OCI-LY3 (cell line): ENCODE data around the gene CIITA.

Experiments
- H2AFZ ChIP-seq: fragments of 200-600, 300-600 bp; shearing (Covaris generic); 2 replicates; pipeline ENCODE4 v1.6.0; 2014; ENCODE audit warnings: antibody characterized with exemption, low read depth, low read length
- H3K27ac ChIP-seq: fragments of 200-600, 300-600 bp; sonication (generic); 2 replicates; pipeline ENCODE4 v1.5.1; 2014; ENCODE audit warnings: mild to moderate bottlenecking, low read length, moderate library complexity, mixed read lengths
- H3K27me3 ChIP-seq: fragments of 200-600, 300-600 bp; sonication (generic); 2 replicates; pipeline ENCODE4 v1.6.1; 2014; ENCODE audit warnings: low read depth, low read length, mixed read lengths
- H3K36me3 ChIP-seq: fragments of 200-600, 300-600 bp; sonication (generic); replicated peaks from 2 replicates; pipeline ENCODE3; 2014; ENCODE audit warnings: low read depth, low read length, mixed read lengths
- H3K4me1 ChIP-seq: fragments of 300-600, 200-600 bp; sonication (generic); 2 replicates; pipeline ENCODE4 v1.6.1; 2014; ENCODE audit warnings: low read length, mixed read lengths
- H3K4me2 ChIP-seq: fragments of 200-600, 300-600 bp; sonication (generic); 2 replicates; pipeline ENCODE4 v1.6.1; 2014; ENCODE audit warnings: low read length, mixed read lengths
- H3K4me3 ChIP-seq: fragments of 300-600, 200-600 bp; sonication (generic); 2 replicates; pipeline ENCODE4 v1.5.1; 2014; ENCODE audit warnings: antibody characterized with exemption, mild to moderate bottlenecking, low read length, moderate library complexity
- H3K79me2 ChIP-seq: fragments of 300-600, 200-600 bp; shearing (Covaris generic); 2 replicates; pipeline ENCODE4 v1.6.1; 2014; ENCODE audit warnings: mild to moderate bottlenecking, low read length, mixed read lengths
- H3K9ac ChIP-seq: fragments of 300-600, 200-600 bp; shearing (Covaris generic); 2 replicates; pipeline ENCODE4 v1.6.0; 2014; ENCODE audit warnings: mild to moderate bottlenecking, low read length, moderate library complexity
- H3K9me3 ChIP-seq: fragments of 200-600, 300-600 bp; shearing (Covaris generic); 2 replicates; pipeline ENCODE4 v1.6.1; 2014; ENCODE audit warnings: low read length, mixed read lengths; ENCODE audit not compliant: insufficient read depth
- H4K20me1 ChIP-seq: fragments of 200-600, 300-600 bp; sonication (generic); 2 replicates; pipeline ENCODE4 v1.6.1; 2016; ENCODE audit warnings: low read length, mixed read lengths; ENCODE audit not compliant: insufficient read depth
- EZH2phosphoT487 ChIP-seq: fragments of 200-600 bp; shearing (Covaris generic); IDR thresholded peaks from 2 replicates; pipeline ENCODE4 v1.6.1; 2018; ENCODE audit warnings: antibody characterized with exemption, mixed run types, low read depth
- TF ChIP-seq, protein P1 (sequence below): fragments of 200-600, 300-600 bp; sonication (generic); IDR thresholded peaks from 2 replicates; pipeline ENCODE4 v1.5.1; 2014; ENCODE audit warnings: antibody characterized with exemption, low read length, low read depth

The CIITA gene

DNA sequence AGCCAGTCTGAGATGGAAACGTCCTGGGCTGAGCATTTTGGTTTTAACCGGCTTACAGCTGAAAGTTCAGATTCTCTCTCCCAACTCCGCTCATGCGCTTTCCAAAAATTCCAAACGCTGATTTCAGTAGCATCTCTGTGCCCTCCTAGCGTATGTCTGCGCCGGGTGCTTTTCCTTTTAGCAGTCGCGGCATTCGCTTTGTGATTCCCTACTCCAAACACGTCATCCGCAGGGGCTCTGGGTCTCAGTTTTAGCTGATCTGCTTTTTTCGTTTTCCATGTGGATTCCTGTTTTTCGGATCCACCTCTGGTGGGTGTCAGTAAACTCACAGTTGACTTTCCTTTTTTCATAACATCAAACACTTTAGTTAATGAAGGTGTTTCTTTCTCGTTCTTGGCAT lies 36.3 kb upstream of the CIITA start:
- Histone ChIP-seq H2AFZ (no peak overlapping the region), H3K79me2 (no peaks in the 10 kb centered on the region), H3K9ac (no peak overlapping the region), H3K4me1 (peaks cover 30% of the 10 kb centered on the region), H4K20me1 (no peaks in the 10 kb centered on the region), H3K27ac (no peak overlapping the region), H3K4me3 (no peak overlapping the region), H3K36me3 (peaks cover 7% of the 10 kb centered on the region), H3K4me2 (no peak overlapping the region), H3K27me3 (peaks cover 3% of the 10 kb centered on the region; the same call in 1 of the 2 replicates), H3K9me3 (0 out of 2 replicates have a peak, but pooled peaks cover 5% of the 10 kb centered on the region)
- TF ChIP-seq EZH2phosphoT487 = no peak
- TF ChIP-seq, protein P1, sequence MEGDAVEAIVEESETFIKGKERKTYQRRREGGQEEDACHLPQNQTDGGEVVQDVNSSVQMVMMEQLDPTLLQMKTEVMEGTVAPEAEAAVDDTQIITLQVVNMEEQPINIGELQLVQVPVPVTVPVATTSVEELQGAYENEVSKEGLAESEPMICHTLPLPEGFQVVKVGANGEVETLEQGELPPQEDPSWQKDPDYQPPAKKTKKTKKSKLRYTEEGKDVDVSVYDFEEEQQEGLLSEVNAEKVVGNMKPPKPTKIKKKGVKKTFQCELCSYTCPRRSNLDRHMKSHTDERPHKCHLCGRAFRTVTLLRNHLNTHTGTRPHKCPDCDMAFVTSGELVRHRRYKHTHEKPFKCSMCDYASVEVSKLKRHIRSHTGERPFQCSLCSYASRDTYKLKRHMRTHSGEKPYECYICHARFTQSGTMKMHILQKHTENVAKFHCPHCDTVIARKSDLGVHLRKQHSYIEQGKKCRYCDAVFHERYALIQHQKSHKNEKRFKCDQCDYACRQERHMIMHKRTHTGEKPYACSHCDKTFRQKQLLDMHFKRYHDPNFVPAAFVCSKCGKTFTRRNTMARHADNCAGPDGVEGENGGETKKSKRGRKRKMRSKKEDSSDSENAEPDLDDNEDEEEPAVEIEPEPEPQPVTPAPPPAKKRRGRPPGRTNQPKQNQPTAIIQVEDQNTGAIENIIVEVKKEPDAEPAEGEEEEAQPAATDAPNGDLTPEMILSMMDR = no peak

DNA sequence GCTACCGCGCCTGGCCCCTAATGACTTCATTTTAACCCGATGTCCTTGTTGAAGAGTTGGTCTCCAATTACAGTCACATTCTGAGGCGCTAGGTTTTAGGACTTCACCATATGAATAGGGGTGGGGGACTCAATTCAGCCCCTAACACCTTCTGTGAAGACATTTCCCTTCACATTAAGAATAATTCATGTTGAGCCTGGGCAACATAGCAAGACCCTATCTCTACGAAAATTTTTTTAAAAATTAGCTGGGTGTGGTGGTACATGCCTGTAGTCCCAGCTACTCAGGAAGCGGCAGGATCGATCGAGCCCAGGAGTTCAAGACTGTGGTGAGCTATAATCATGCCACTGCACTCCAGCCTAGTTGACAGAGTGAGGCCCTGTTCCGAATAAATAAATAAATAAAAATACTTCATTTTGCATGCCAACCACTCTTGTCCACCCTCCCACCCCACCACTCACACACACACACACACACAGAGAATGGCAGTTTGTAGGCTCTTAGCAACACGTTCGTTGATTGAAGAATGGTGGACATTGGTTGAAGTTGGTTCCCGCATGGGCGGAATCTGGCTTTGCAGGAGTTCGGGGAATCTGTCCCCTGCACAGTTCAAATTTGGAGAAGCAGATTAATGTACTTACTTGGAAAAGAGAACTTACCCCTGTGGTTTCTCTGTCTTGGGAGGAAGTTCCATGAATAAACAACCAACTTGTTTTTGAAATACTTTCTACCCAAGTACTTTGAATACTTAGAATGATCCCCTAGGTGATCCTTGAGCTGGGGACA lies 30.6 kb upstream of the CIITA start:
- no peak overlapping the region for H3K27ac ChIP-seq
- no peak for TF ChIP-seq EZH2phosphoT487
- TF ChIP-seq, protein P1 = no peak
- no peak overlapping the region for H2AFZ ChIP-seq
- no peaks in the 10 kb centered on the region for H3K79me2 ChIP-seq
- H3K36me3 ChIP-seq = no peaks in the 10 kb centered on the region
- peaks cover 23% of the 10 kb centered on the region for H3K4me1 ChIP-seq
- H3K27me3 ChIP-seq = no peaks in the 10 kb centered on the region
- H3K9me3 ChIP-seq = no peaks in the 10 kb centered on the region
- H3K4me2 ChIP-seq = no peak overlapping the region
- no peak overlapping the region for H3K9ac ChIP-seq
- H4K20me1 ChIP-seq = no peaks in the 10 kb centered on the region
- H3K4me3 ChIP-seq = no peak overlapping the region

DNA sequence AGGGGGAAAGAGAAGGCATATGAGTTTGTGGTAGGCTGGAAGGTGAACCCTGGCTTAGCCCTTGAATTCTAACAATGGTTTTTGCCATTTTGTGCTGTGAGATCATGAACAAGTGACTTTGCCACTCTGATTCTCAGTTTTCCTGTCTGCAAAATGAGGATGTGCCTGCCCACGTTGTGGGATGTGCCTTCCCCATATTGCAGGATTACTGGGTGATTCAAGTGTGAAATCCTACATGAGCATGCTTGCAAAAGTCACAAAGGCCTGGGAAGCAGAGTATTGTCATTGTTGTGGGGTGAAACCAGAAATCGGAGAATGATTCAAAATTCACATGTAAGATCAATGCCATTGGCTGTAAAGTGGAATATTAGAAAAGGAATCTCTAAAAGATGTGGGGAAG lies 29.8 kb upstream of the CIITA start:
- H3K27me3 ChIP-seq = no peaks in the 10 kb centered on the region
- peaks cover 30% of the 10 kb centered on the region for H3K4me1 ChIP-seq
- H4K20me1 ChIP-seq = no peaks in the 10 kb centered on the region
- H2AFZ ChIP-seq = no peak overlapping the region
- no peak overlapping the region for H3K9ac ChIP-seq
- H3K4me3 ChIP-seq = no peak overlapping the region
- no peak for TF ChIP-seq EZH2phosphoT487
- TF ChIP-seq, protein P1 = no peak
- H3K79me2 ChIP-seq = no peaks in the 10 kb centered on the region
- no peak overlapping the region for H3K27ac ChIP-seq
- no peaks in the 10 kb centered on the region for H3K36me3 ChIP-seq
- H3K4me2 ChIP-seq = no peak overlapping the region
- H3K9me3 ChIP-seq = no peaks in the 10 kb centered on the region

GRCh38 chr16:10849736-10850477 lies 27.1 kb upstream of the CIITA start:
- H3K4me2 ChIP-seq = no peak overlapping the region
- H4K20me1 ChIP-seq = no peaks in the 10 kb centered on the region
- no peak overlapping the region for H2AFZ ChIP-seq
- no peaks in the 10 kb centered on the region for H3K9me3 ChIP-seq
- no peak overlapping the region for H3K9ac ChIP-seq
- H3K4me1 ChIP-seq = peaks cover 21% of the 10 kb centered on the region
- H3K36me3 ChIP-seq = no peaks in the 10 kb centered on the region
- TF ChIP-seq EZH2phosphoT487 = no peak
- TF ChIP-seq, protein P1 = no peak
- no peaks in the 10 kb centered on the region for H3K79me2 ChIP-seq
- H3K4me3 ChIP-seq = no peak overlapping the region
- no peaks in the 10 kb centered on the region for H3K27me3 ChIP-seq
- no peak overlapping the region for H3K27ac ChIP-seq
